CD4-positive, alpha-beta memory T cell (primary cell): ENCODE data around the gene MRPS34. TPM values are rescaled to one million over a fixed set of nuclear protein-coding genes. Genes with fewer than 3 reads are reported as not detected.

Source experiments
- CTCF ChIA-PET: fragments of 350-600 bp; sonication (Branson Sonifier 250); formaldehyde crosslinking; loops from one replicate; lab custom pipeline; 2021; ENCODE audit warnings: inconsistent platforms; ENCODE audit not compliant: partially characterized antibody; lab: Charles Lee
- POLR2A ChIA-PET: fragments of 350-600 bp; sonication (Branson Sonifier 250); formaldehyde crosslinking; loops from one replicate; lab custom pipeline; 2021; ENCODE audit not compliant: partially characterized antibody; lab: Charles Lee
- DNase-seq, 5 donors: peaks; one replicate each; pipeline versions ENCODE4 v3.0.0 to v3.0.0-alpha.2; 2020 to 2022; ENCODE audit warnings: mixed read lengths in 1 of 5
- H3K27ac ChIP-seq: one replicate; pipeline ENCODE4 v1.7.0; 2013; ENCODE audit warnings: low read depth, low read length
- H3K27me3 ChIP-seq: 2 replicates; pipeline ENCODE4 v1.7.0; 2013; ENCODE audit warnings: mild to moderate bottlenecking, low read length, moderate library complexity; ENCODE audit not compliant: insufficient read depth
- H3K36me3 ChIP-seq: 2 replicates; pipeline ENCODE4 v1.7.0; 2013; ENCODE audit warnings: mild to moderate bottlenecking, low read length, moderate library complexity; ENCODE audit not compliant: insufficient read depth
- H3K4me1 ChIP-seq: 2 replicates; pipeline ENCODE4 v1.7.0; 2013; ENCODE audit warnings: mild to moderate bottlenecking, low read length, moderate library complexity; ENCODE audit not compliant: insufficient read depth
- H3K4me3 ChIP-seq, 2 donors: one replicate each; pipeline ENCODE4 v1.7.0; 2013; ENCODE audit warnings: low read length in 2 of 2, mild to moderate bottlenecking in 1 of 2
- H3K9me3 ChIP-seq, 2 donors: one replicate each; pipeline ENCODE4 v1.7.0; 2013; ENCODE audit warnings: low read length in 2 of 2, control low read depth in 1 of 2; ENCODE audit not compliant: control insufficient read depth in 1 of 2
- H3K27ac Mint-ChIP-seq, 7 donors: one replicate each; pipeline ENCODE4 v1.8.0; 2020 to 2021; ENCODE audit warnings: mixed read lengths in 7 of 7, mild to moderate bottlenecking in 6 of 7, inconsistent platforms in 3 of 7, moderate library complexity in 3 of 7
- H3K27me3 Mint-ChIP-seq, 2 donors: one replicate each; pipeline ENCODE4 v1.8.0; 2020 to 2021; ENCODE audit warnings: mixed read lengths in 2 of 2
- H3K36me3 Mint-ChIP-seq, 2 donors: one replicate each; pipeline ENCODE4 v1.8.0; 2020 to 2021; ENCODE audit warnings: mixed read lengths in 2 of 2, inconsistent platforms in 1 of 2, mild to moderate bottlenecking in 1 of 2
- H3K4me1 Mint-ChIP-seq, 4 donors: one replicate each; pipeline ENCODE4 v1.8.0; 2020 to 2021; ENCODE audit warnings: mixed read lengths in 4 of 4, mild to moderate bottlenecking in 1 of 4
- H3K4me3 Mint-ChIP-seq, 8 donors: one replicate each; pipeline ENCODE4 v1.8.0; 2020 to 2021; ENCODE audit warnings: mixed read lengths in 8 of 8, mild to moderate bottlenecking in 7 of 8, moderate library complexity in 6 of 8, inconsistent platforms in 3 of 8
- H3K9me3 Mint-ChIP-seq, 8 donors: one replicate each; pipeline ENCODE4 v1.8.0; 2020 to 2021; ENCODE audit warnings: mixed read lengths in 8 of 8, mild to moderate bottlenecking in 5 of 8, inconsistent platforms in 3 of 8, moderate library complexity in 1 of 8
- intact Hi-C: fragments of 100-400 bp; cut with micrococcal nuclease; formaldehyde crosslinking; loops from one replicate; pipeline ENCODE4 v1.15.1; 2023
- polyA plus RNA-seq, 2 donors: library from polyadenylated mRNA; unstranded; fragments of 300-500 nt; fragmentation: Illumina TruSeq; gene quantifications; one replicate each; pipeline ENCODE4 v1.2.3, GENCODE V29; 2021
- total RNA-seq, 2 experiments: library from RNA; stranded (reverse); gene quantifications; one replicate each; pipeline ENCODE4 v1.2.3, GENCODE V29; 2021

MRPS34 gene
- total and polyA plus RNA-seq, 4 experiments from 2014 or later: 57.6 to 151 (median 103) TPM

- no peak for DNase-seq
- Histone ChIP-seq H3K27me3 (no peaks in the 10 kb centered on the region), H3K4me3 (no peak overlapping the region), H3K27ac (no peak overlapping the region), H3K4me1 (no peaks in the 10 kb centered on the region), H3K36me3 (peaks cover 43% of the 10 kb centered on the region), H3K9me3 (no peaks in the 10 kb centered on the region)
- H3K27ac Mint-ChIP-seq: peak overlapping the region in 1 of 7 donors; percentile 29
- H3K9me3 Mint-ChIP-seq: no peaks in the 10 kb centered on the region
- H3K27me3 Mint-ChIP-seq: no peaks in the 10 kb centered on the region
- CTCF ChIA-PET: no interaction called here
- POLR2A ChIA-PET: no interaction called here
- H3K4me3 Mint-ChIP-seq: no peak overlapping the region
- H3K4me1 Mint-ChIP-seq: peaks cover 0 to 7% (median 6%) of the 10 kb centered on the region in 4 donors
- peaks cover 11 to 33% of the 10 kb centered on the region in 2 donors for H3K36me3 Mint-ChIP-seq
- intact Hi-C loops: no loop called here
Measured at GRCh38 chr16:1731603-1732002, 41.3 kb downstream of the MRPS34 start.

DNA sequence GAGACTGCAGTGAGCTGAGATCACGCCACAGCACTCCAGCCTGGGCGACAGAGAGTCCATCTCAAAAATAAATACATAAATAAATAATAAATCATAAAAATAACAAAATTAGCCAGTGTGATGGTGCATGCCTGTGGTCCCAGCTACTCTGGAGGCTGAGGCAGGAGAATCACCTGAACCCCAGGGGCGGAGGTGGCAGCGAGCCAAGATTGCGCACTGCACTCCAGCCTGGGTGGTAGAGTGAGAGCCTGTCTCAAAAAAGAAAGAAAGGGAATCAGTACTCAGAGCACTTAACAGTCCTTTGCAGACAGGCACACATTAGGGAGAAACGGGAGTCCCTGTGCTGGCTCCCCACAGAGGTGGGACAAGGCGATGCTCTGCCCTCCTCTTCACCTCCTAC lies 41.9 kb downstream of the MRPS34 start:
- H3K9me3 Mint-ChIP-seq: no peaks in the 10 kb centered on the region
- ChIA-PET POLR2A (no interaction called here), CTCF (no interaction called here)
- intact Hi-C loops: no loop called here
- Histone ChIP-seq H3K9me3 (no peaks in the 10 kb centered on the region), H3K27me3 (no peaks in the 10 kb centered on the region), H3K4me1 (no peaks in the 10 kb centered on the region), H3K4me3 (no peak overlapping the region), H3K27ac (no peak overlapping the region), H3K36me3 (peaks cover 46% of the 10 kb centered on the region)
- no peaks in the 10 kb centered on the region for H3K27me3 Mint-ChIP-seq
- H3K36me3 Mint-ChIP-seq: peaks cover 11 to 36% of the 10 kb centered on the region in 2 donors
- H3K4me1 Mint-ChIP-seq: peaks cover 0 to 7% (median 6%) of the 10 kb centered on the region in 4 donors
- H3K4me3 Mint-ChIP-seq: no peak overlapping the region
- no peak for DNase-seq
- H3K27ac Mint-ChIP-seq: no peak overlapping the region

DNA sequence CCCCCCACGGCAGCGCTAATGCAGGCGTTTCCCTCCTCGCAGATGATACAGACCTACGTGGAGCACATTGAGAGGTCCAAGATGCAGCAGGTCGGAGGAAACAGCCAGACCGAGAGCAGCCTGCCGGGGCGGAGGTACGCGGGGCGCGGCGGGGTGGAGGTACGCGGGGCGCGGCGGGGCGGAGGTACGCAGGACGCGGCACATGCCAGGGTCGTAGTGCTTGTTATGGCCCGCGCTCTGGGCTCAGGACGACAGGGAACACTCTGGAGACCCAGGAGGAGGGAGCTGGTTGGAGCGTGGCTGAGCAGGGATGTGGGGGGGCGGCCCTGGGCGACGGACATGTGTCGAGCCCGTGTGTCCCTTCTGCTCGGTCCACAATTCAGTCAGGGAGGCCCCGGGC lies 43.5 kb downstream of the MRPS34 start:
- H3K27ac ChIP-seq: no peak overlapping the region
- H3K4me1 Mint-ChIP-seq: peaks cover 0 to 7% (median 6%) of the 10 kb centered on the region in 4 donors
- peaks cover 11 to 39% of the 10 kb centered on the region in 2 donors for H3K36me3 Mint-ChIP-seq
- H3K27me3 ChIP-seq: no peaks in the 10 kb centered on the region
- POLR2A ChIA-PET: interaction anchor here (1.3 kb wide), 1 partner anchor 22 kb away, joined by 4 read pairs; no protein-coding TSS in a partner anchor
- peaks cover 46% of the 10 kb centered on the region for H3K36me3 ChIP-seq
- H3K27me3 Mint-ChIP-seq: no peaks in the 10 kb centered on the region
- H3K4me1 ChIP-seq: no peaks in the 10 kb centered on the region
- no peaks in the 10 kb centered on the region for H3K9me3 ChIP-seq
- CTCF ChIA-PET: interaction anchor here (1.4 kb wide), 1 partner anchor 23 kb away, joined by 5 read pairs; the partner anchor contains the start of gene MAPK8IP3
- no peak overlapping the region for H3K4me3 ChIP-seq
- H3K9me3 Mint-ChIP-seq: no peaks in the 10 kb centered on the region
- intact Hi-C loops: no loop called here
- H3K4me3 Mint-ChIP-seq: no peak overlapping the region
- H3K27ac Mint-ChIP-seq: no peak overlapping the region
- DNase-seq: no peak

GRCh38 chr16:1729026-1729425 lies 43.9 kb downstream of the MRPS34 start:
- ChIA-PET CTCF (interaction anchor here (1.4 kb wide), 1 partner anchor 23 kb away, joined by 5 read pairs; the partner anchor contains the start of gene MAPK8IP3), POLR2A (interaction anchor here (1.3 kb wide), 1 partner anchor 22 kb away, joined by 4 read pairs; no protein-coding TSS in a partner anchor)
- intact Hi-C loops: no loop called here
- H3K4me3 Mint-ChIP-seq: no peak overlapping the region
- H3K36me3 ChIP-seq: peaks cover 42% of the 10 kb centered on the region
- H3K36me3 Mint-ChIP-seq: peaks cover 11 to 39% of the 10 kb centered on the region in 2 donors
- H3K9me3 Mint-ChIP-seq: no peaks in the 10 kb centered on the region
- peaks cover 1% of the 10 kb centered on the region for H3K4me1 ChIP-seq
- H3K9me3 ChIP-seq: no peaks in the 10 kb centered on the region
- H3K27ac Mint-ChIP-seq: peak overlapping the region in 1 of 7 donors; percentile 57
- no peaks in the 10 kb centered on the region for H3K27me3 ChIP-seq
- H3K4me3 ChIP-seq: no peak overlapping the region
- H3K27ac ChIP-seq: no peak overlapping the region
- DNase-seq: no peak
- peaks cover 0 to 7% (median 6%) of the 10 kb centered on the region in 4 donors for H3K4me1 Mint-ChIP-seq
- no peaks in the 10 kb centered on the region for H3K27me3 Mint-ChIP-seq

DNA sequence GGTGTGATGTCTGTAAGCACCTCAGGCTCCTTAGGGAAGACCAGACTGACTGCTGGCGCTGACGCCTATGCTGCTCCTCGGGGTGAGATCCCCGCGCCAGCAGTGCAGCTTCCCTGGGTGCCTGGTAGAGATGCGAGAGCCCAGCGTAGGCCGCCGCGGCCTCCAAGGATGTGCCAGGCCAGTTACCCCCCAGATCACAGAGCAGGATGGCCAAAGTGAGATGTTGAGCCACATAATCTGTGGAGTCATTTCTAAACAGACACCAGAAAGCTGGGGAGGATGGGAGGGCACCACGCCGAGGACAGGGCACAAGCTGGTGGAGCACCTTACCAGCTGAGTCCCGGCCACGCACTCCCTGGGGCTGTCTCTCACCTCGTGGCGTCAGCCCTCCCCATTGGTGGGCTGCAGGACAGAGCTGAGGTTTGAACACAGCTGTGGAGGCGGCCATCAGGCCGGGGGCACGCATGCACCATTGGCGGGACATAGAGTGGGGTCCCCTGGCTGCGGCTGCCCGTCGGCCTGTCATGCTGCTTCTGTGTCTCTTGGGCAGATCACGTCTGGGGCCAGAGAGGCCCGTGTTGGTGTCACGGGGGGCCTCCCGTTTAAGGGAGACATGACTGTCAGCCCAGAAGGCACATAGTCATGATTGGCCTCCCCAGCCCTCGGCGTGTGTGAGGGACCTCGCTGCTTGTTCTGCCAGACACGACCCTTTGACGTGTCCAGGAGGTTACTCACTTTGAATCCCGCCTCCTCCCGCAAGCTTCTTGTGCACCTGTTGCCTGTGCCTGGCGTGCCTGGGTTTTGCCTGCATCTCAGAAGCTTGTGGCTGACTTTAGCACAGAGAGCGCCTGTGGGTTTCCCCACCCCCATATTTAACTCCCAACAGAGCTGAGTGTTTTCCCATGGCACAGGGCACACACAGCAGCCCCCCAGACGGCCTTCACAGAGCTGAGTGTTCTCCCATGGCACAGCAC lies 45.0 kb downstream of the MRPS34 start:
- H3K4me3 Mint-ChIP-seq: no peak overlapping the region
- no peaks in the 10 kb centered on the region for H3K27me3 Mint-ChIP-seq
- H3K4me1 Mint-ChIP-seq: peaks cover 10 to 14% (median 13%) of the 10 kb centered on the region in 4 donors
- H3K27ac Mint-ChIP-seq: peak overlapping the region in 2 of 7 donors; percentile 29 to 36
- POLR2A ChIA-PET: interaction anchor here (1.1 kb wide), 1 partner anchor 22 kb away, joined by 3 read pairs; the partner anchor contains the start of gene MAPK8IP3
- CTCF ChIA-PET: interaction anchor here (0.8 kb wide), 1 partner anchor 22 kb away, joined by 3 read pairs; the partner anchor contains the start of gene MAPK8IP3
- H3K36me3 ChIP-seq: peaks cover 33% of the 10 kb centered on the region
- peaks cover 11 to 42% of the 10 kb centered on the region in 2 donors for H3K36me3 Mint-ChIP-seq
- intact Hi-C loops: no loop called here
- H3K27me3 ChIP-seq: no peaks in the 10 kb centered on the region
- H3K4me1 ChIP-seq: peaks cover 12% of the 10 kb centered on the region
- H3K27ac ChIP-seq: no peak overlapping the region
- H3K9me3 Mint-ChIP-seq: no peaks in the 10 kb centered on the region
- H3K9me3 ChIP-seq: no peaks in the 10 kb centered on the region
- DNase-seq: no peak
- H3K4me3 ChIP-seq: no peak overlapping the region

- CTCF ChIA-PET: no interaction called here
- POLR2A ChIA-PET: interaction anchor here (1.1 kb wide), 1 partner anchor 21 kb away, joined by 3 read pairs; the partner anchor contains the start of gene MAPK8IP3
- Histone ChIP-seq H3K27ac (no peak overlapping the region), H3K36me3 (peaks cover 30% of the 10 kb centered on the region), H3K9me3 (no peaks in the 10 kb centered on the region), H3K27me3 (no peaks in the 10 kb centered on the region), H3K4me3 (no peak overlapping the region), H3K4me1 (peaks cover 23% of the 10 kb centered on the region)
- peaks cover 11 to 39% of the 10 kb centered on the region in 2 donors for H3K36me3 Mint-ChIP-seq
- peaks cover 18 to 21% (median 19%) of the 10 kb centered on the region in 4 donors for H3K4me1 Mint-ChIP-seq
- intact Hi-C loops: no loop called here
- H3K27me3 Mint-ChIP-seq: no peaks in the 10 kb centered on the region
- peak overlapping the region in 5 of 7 donors; percentile 30 to 71 (median 42) for H3K27ac Mint-ChIP-seq
- H3K4me3 Mint-ChIP-seq: peak overlapping the region in 1 of 8 donors; percentile 39
- H3K9me3 Mint-ChIP-seq: no peaks in the 10 kb centered on the region
- no peak for DNase-seq
Measured at GRCh38 chr16:1726661-1727502, 46.1 kb downstream of the MRPS34 start.
